Subcutaneous adipose tissue (tissue), 4 donors: ENCODE data around the gene GFPT1. TPM values are rescaled to one million over a fixed set of nuclear protein-coding genes. Genes with fewer than 3 reads are reported as not detected.

Source experiments
- CTCF ChIP-seq: fragments of 450-650 bp; IDR thresholded peaks from one replicate; pipeline ENCODE4 v1.5.1; 2016; ENCODE audit warnings: low read depth, mild to moderate bottlenecking, control low read depth, antibody characterized with exemption, moderate library complexity
- total RNA-seq, 4 donors: library from RNA; depleted of rRNA; stranded (reverse); fragments of >200 nt; gene quantifications; one replicate each; pipeline ENCODE4 v1.1.0, GENCODE V29; 2016

GFPT1 gene
- total RNA-seq, 4 donors from 2014 or later, result 39.0 to 120 (median 63.9) TPM

GRCh38 chr2:69306822-69307578 lies 80.0 kb downstream of the GFPT1 start:
- no peak for TF ChIP-seq CTCF

GRCh38 chr2:69306393-69306821 lies 80.6 kb downstream of the GFPT1 start:
- TF ChIP-seq CTCF, result no peak

- no peak for TF ChIP-seq CTCF
These were observed 81.2 kb downstream of the GFPT1 start for GRCh38 chr2:69305712-69306392.

- no peak for TF ChIP-seq CTCF
These were observed 81.9 kb downstream of the GFPT1 start for GRCh38 chr2:69305166-69305565.

- no peak for TF ChIP-seq CTCF
These were observed 82.4 kb downstream of the GFPT1 start for GRCh38 chr2:69304656-69305055.

- no peak for TF ChIP-seq CTCF
These were observed 86.4 kb downstream of the GFPT1 start for GRCh38 chr2:69300650-69301049.

GRCh38 chr2:69299772-69300516 lies 87.1 kb downstream of the GFPT1 start:
- TF ChIP-seq CTCF, result no peak
